Activated naive CD4-positive, alpha-beta T cell treated with anti-CD3 and anti-CD28 coated beads for 36 hours (primary cell): ENCODE measurements around the gene TAF1. TPM values are rescaled to one million over a fixed set of nuclear protein-coding genes. Genes with fewer than 3 reads are reported as not detected.
"Not testable (repeated sequence)": the region's sequence is repeated elsewhere in the genome, so short reads cannot be mapped to it uniquely, and the experiment has no call there.

Experiments used
- CTCF ChIA-PET: fragments of 350-600 bp; sonication (Branson Sonifier 250); formaldehyde crosslinking; loops from one replicate; lab custom pipeline; 2021; ENCODE audit warnings: antibody characterized with exemption; lab: Charles Lee
- DNase-seq: peaks from one replicate; pipeline ENCODE4 v3.0.0-alpha.2; 2020
- H3K27ac Mint-ChIP-seq: one replicate; pipeline ENCODE4 v1.8.0; 2021; ENCODE audit warnings: mild to moderate bottlenecking, mixed read lengths
- H3K27me3 Mint-ChIP-seq: one replicate; pipeline ENCODE4 v1.8.0; 2021; ENCODE audit warnings: low read depth, mixed read lengths
- H3K36me3 Mint-ChIP-seq: one replicate; pipeline ENCODE4 v1.8.0; 2021; ENCODE audit warnings: low read depth, mixed read lengths
- H3K4me1 Mint-ChIP-seq: one replicate; pipeline ENCODE4 v1.8.0; 2021; ENCODE audit warnings: low read depth, mixed read lengths
- H3K4me3 Mint-ChIP-seq: one replicate; pipeline ENCODE4 v1.8.0; 2021; ENCODE audit warnings: mild to moderate bottlenecking, moderate library complexity, mixed read lengths
- H3K9me3 Mint-ChIP-seq: one replicate; pipeline ENCODE4 v1.8.0; 2021; ENCODE audit warnings: mixed read lengths
- intact Hi-C: fragments of 100-400 bp; cut with micrococcal nuclease; formaldehyde crosslinking; loops from one replicate; pipeline ENCODE4 v1.15.1; 2023
- total RNA-seq, 2 experiments: library from RNA; stranded (reverse); gene quantifications; one replicate each; pipeline ENCODE4 v1.2.3, GENCODE V29; 2021

TAF1 gene
- total RNA-seq, 2 experiments from 2014 or later = 24.0 to 27.2 TPM

DNA sequence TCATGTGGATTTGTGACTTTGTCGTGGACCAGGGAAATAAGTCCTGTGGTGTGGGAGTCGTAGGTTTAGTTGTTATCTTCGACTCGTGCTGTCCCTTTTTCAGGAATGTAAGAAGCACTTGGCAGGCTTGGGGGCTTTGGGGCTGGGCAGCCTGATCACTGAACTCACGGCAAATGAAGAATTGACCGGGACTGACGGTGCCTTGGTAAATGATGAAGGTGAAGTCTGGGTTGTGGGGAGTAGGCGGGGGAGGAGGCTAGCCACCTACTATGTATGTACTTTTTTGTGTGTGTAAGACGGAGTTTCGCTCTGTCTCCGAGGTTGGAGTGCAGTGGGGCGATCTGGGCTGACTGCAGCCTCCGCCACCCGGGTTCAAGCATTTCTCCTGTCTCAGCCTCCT is 1.2 kb downstream of the TAF1 start:
- no peaks in the 10 kb centered on the region for H3K27me3 Mint-ChIP-seq
- DNase-seq = peak; percentile 26
- H3K4me1 Mint-ChIP-seq = peaks cover 33% of the 10 kb centered on the region
- CTCF ChIA-PET = no interaction called here
- peak overlapping the region; percentile 99 for H3K27ac Mint-ChIP-seq
- intact Hi-C loops = loop anchor here (5.0 kb wide), 3 partner anchors 255 to 815 kb away; partner anchors contain the start of genes IL2RG and PIN4
- peak overlapping the region; percentile 98 for H3K4me3 Mint-ChIP-seq
- H3K9me3 Mint-ChIP-seq = no peaks in the 10 kb centered on the region
- H3K36me3 Mint-ChIP-seq = peaks cover 9% of the 10 kb centered on the region

DNA sequence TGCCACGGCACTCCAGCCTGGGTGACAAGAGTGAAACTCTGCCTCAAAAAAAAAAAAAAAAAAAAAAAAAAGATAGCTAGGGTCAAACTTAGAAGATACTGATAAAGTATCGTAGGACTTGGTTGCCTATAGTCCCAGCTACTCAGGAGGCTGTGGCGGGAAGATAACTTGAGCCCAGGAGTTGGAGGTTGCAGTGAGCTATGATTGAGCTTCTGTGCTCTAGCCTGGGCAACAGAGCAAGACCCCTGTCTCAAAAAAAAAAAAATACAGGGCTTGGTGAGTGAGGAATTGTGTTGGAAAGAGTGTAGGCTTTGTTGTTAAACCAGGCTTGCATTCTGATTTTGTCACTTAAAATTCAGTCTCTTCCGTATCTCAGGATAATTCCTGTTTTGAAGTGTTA is 6.2 kb downstream of the TAF1 start:
- Mint-ChIP-seq H3K36me3 (peaks cover 12% of the 10 kb centered on the region), H3K9me3 (no peaks in the 10 kb centered on the region), H3K27ac (no peak overlapping the region), H3K4me1 (peaks cover 32% of the 10 kb centered on the region), H3K27me3 (no peaks in the 10 kb centered on the region), H3K4me3 (no peak overlapping the region)
- CTCF ChIA-PET = interaction anchor here (0.6 kb wide), 1 partner anchor 16 kb away, joined by 3 read pairs; no protein-coding TSS in a partner anchor
- intact Hi-C loops = no loop called here
- DNase-seq = no peak

DNA sequence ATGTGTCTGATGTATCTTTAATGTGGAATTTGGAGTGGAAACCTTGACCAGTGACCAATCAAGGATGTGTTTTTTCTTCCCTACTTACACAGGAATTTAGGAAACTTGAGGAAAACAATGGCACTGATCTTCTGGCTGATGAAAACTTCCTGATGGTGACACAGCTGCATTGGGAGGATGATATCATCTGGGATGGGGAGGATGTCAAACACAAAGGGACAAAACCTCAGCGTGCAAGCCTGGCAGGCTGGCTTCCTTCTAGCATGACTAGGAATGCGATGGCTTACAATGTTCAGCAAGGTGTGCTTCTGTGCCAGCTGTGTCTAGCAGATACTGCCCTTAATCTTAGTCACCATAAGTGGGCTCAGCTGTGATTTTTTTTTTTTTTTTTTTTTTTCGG is 12.6 kb downstream of the TAF1 start:
- intact Hi-C loops = no loop called here
- DNase-seq = no peak
- CTCF ChIA-PET = no interaction called here
- no peaks in the 10 kb centered on the region for H3K4me1 Mint-ChIP-seq
- no peaks in the 10 kb centered on the region for H3K27me3 Mint-ChIP-seq
- H3K36me3 Mint-ChIP-seq = peaks cover 32% of the 10 kb centered on the region
- H3K4me3 Mint-ChIP-seq = no peak overlapping the region
- H3K27ac Mint-ChIP-seq = no peak overlapping the region
- no peaks in the 10 kb centered on the region for H3K9me3 Mint-ChIP-seq

DNA sequence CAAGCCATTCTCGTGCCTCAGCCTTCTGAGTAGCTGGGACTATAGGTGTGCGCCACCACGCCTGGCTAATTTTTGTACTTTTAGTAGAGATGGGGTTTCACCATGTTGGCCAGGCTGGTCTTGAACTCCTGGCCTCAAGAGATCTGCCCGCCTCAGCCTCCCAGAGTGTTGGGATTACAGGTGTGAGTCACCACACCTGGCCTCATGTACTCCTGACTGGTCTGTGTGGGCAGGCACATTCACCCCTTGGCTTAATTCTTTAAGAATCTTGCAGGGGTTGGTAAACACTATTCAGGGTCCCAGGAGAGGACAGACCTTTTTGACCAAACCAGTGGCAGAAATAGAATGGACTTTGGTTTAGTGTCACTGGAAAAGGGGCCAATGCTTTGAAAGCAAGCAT is 25.6 kb downstream of the TAF1 start:
- H3K9me3 Mint-ChIP-seq, H3K4me3 Mint-ChIP-seq, CTCF ChIA-PET, H3K27me3 Mint-ChIP-seq, intact Hi-C loops, DNase-seq, H3K27ac Mint-ChIP-seq, H3K4me1 Mint-ChIP-seq: not testable (repeated sequence)
- H3K36me3 Mint-ChIP-seq = peaks cover 26% of the 10 kb centered on the region

DNA sequence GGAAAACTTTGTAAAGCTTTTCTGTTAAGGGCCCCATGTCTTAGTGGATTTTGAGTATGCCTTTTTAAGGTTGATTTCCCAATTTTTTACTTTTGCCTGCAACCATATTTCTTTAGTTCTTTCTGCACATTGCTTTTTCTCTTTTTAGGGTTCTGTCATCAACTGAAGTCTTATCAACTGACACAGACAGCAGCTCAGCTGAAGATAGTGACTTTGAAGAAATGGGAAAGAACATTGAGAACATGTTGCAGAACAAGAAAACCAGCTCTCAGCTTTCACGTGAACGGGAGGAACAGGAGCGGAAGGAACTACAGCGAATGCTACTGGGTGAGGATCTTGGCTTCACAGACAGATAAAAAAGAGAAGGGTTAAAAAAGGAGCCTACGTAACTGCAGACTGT is 27.8 kb downstream of the TAF1 start:
- H3K4me1 Mint-ChIP-seq = peaks cover 3% of the 10 kb centered on the region
- CTCF ChIA-PET = no interaction called here
- intact Hi-C loops = no loop called here
- no peak overlapping the region for H3K4me3 Mint-ChIP-seq
- DNase-seq = no peak
- no peak overlapping the region for H3K27ac Mint-ChIP-seq
- peaks cover 35% of the 10 kb centered on the region for H3K36me3 Mint-ChIP-seq
- no peaks in the 10 kb centered on the region for H3K9me3 Mint-ChIP-seq
- no peaks in the 10 kb centered on the region for H3K27me3 Mint-ChIP-seq

DNA sequence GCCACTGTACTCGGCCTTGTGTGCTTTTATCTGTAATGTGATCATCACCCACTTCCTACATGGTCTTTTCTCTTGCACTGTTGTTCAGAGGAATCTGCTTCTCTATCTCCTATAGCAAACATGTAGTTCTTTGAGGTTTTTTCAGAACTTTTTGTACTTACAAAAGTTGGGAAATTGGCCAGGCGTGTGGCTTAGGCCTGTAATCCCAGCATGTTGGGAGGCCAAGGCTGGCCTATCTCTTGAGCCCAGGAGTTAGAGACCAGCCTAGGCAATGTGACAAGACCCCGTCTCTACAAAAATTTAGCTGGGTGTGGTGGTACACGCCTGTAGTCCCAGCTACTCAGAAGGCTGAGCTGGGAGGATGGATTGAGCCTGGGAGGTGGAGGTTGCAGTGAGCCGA is 30.4 kb downstream of the TAF1 start:
- CTCF ChIA-PET = no interaction called here
- intact Hi-C loops = no loop called here
- Mint-ChIP-seq H3K4me3 (no peak overlapping the region), H3K27me3 (no peaks in the 10 kb centered on the region), H3K4me1 (peaks cover 7% of the 10 kb centered on the region), H3K9me3 (no peaks in the 10 kb centered on the region), H3K36me3 (peaks cover 29% of the 10 kb centered on the region), H3K27ac (no peak overlapping the region)
- no peak for DNase-seq

DNA sequence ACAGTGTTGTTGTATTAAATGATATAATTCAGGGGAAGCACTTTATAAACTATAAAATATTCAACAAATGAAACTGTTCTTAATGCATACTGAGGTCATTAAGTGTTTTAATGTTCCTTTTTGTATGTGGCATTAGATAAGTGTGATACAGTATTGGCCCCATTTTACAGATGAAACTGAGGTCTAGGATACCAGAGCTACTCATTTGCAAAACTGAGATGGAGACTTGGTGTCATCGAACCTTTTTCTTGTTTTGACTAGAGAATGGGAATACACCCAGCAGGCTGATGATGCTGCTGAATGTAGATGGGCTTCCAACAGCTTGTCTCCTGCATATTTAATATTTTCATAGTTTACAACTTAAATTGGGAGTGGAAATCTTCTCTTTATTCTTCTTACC is 34.6 kb downstream of the TAF1 start:
- H3K4me1 Mint-ChIP-seq = peaks cover 4% of the 10 kb centered on the region
- no peak overlapping the region for H3K4me3 Mint-ChIP-seq
- no peaks in the 10 kb centered on the region for H3K27me3 Mint-ChIP-seq
- H3K27ac Mint-ChIP-seq = peak overlapping the region; percentile 26
- no peaks in the 10 kb centered on the region for H3K9me3 Mint-ChIP-seq
- no peak for DNase-seq
- CTCF ChIA-PET = no interaction called here
- peaks cover 14% of the 10 kb centered on the region for H3K36me3 Mint-ChIP-seq
- intact Hi-C loops = no loop called here

DNA sequence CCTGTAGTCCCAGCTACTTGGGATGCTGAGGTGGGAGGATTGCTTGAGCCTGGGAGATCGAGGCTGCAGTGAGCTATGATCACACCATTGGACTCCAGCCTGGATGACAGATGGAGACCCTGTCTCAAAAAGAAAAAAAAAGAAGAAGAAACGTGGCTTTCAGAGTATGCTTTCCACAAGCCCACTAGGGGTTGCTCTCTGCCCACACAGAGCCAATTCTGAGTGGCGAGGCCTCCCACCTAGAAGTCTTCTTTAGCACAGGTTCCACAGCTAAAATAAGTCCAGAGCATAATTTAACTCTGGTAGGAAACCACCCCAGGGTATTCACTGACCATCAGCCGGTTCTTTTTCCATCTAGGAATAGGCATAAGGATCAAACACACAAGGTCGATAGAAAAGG is 50.1 kb downstream of the TAF1 start:
- intact Hi-C loops, CTCF ChIA-PET, H3K4me1 Mint-ChIP-seq, H3K27me3 Mint-ChIP-seq, H3K36me3 Mint-ChIP-seq, DNase-seq, H3K27ac Mint-ChIP-seq, H3K9me3 Mint-ChIP-seq, H3K4me3 Mint-ChIP-seq: not testable (repeated sequence)

DNA sequence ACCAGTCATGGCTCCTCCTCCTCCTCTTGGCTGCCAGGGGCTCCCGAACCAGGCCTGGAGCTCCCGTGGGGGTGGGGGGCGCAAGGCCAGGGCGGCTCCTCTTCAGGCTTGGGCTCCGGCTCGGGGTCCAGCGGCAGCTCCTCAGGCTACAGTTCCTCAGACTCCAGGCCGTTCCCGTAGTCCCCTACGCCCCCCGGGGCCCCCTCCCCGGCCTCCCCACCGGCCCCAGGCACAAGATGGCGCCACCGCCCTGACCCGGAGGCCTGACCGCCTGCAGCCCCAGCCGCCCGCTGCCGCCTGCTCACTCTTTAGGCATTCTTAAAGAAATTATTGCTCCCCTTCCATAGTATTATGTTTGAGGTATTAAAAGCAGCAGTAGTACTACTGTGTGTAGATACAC is 54.5 kb downstream of the TAF1 start:
- H3K4me3 Mint-ChIP-seq = no peak overlapping the region
- H3K9me3 Mint-ChIP-seq = no peaks in the 10 kb centered on the region
- CTCF ChIA-PET = no interaction called here
- no peaks in the 10 kb centered on the region for H3K4me1 Mint-ChIP-seq
- H3K27me3 Mint-ChIP-seq = no peaks in the 10 kb centered on the region
- H3K27ac Mint-ChIP-seq = no peak overlapping the region
- peaks cover 10% of the 10 kb centered on the region for H3K36me3 Mint-ChIP-seq
- DNase-seq = no peak
- intact Hi-C loops = no loop called here

DNA sequence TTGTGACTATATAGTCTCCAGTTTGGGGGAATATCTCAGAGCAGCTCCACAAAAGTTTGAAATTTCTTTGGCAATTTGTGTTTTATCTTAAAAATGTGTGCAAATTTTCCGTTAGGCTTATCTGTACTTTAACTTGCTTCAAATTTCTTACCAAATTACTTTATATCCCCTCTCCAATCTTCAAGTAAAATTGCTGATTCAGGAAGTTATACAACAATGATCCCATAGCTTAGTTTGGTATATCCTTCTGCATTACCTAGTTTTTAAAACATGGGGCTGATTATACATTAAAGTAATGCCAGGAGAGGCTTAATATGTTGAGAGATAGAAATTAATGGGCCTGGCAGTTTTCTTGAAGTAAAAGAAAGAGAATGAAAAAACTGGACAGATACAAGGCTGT is 66.6 kb downstream of the TAF1 start:
- DNase-seq = no peak
- CTCF ChIA-PET = no interaction called here
- no peak overlapping the region for H3K4me3 Mint-ChIP-seq

DNA sequence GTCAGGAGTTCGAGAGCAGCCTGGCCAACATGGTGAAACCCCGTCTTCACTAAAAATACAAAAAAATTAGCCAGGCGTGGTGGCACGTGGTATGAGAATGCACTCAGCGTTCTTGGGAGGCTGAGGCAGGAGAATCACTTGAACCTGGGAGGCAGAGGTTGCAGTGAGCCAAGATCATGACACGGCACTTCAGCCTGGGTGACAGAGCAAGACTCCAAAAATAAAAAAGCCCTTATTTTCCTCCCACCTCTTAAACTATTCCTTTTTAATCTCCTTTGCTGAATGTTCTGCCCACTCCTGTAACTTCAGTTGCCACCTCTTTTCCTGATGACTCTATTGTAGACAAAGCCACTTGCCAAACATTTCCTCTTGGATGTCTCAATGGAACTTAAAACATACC is 72.6 kb downstream of the TAF1 start:
- CTCF ChIA-PET = no interaction called here
- DNase-seq = no peak
- intact Hi-C loops = no loop called here
- H3K4me1 Mint-ChIP-seq = no peaks in the 10 kb centered on the region
- H3K27me3 Mint-ChIP-seq = no peaks in the 10 kb centered on the region
- H3K27ac Mint-ChIP-seq = no peak overlapping the region
- no peaks in the 10 kb centered on the region for H3K9me3 Mint-ChIP-seq
- peaks cover 28% of the 10 kb centered on the region for H3K36me3 Mint-ChIP-seq
- H3K4me3 Mint-ChIP-seq = no peak overlapping the region

More for the DNA sequence above, 66.6 kb downstream of the TAF1 start:
- intact Hi-C loops = loop anchor here (5.0 kb wide), 1 partner anchor 220 kb away; no protein-coding TSS in a partner anchor
- no peak overlapping the region for H3K27ac Mint-ChIP-seq
- peaks cover 11% of the 10 kb centered on the region for H3K36me3 Mint-ChIP-seq
- no peaks in the 10 kb centered on the region for H3K27me3 Mint-ChIP-seq
- no peaks in the 10 kb centered on the region for H3K9me3 Mint-ChIP-seq
- H3K4me1 Mint-ChIP-seq = peaks cover 2% of the 10 kb centered on the region

DNA sequence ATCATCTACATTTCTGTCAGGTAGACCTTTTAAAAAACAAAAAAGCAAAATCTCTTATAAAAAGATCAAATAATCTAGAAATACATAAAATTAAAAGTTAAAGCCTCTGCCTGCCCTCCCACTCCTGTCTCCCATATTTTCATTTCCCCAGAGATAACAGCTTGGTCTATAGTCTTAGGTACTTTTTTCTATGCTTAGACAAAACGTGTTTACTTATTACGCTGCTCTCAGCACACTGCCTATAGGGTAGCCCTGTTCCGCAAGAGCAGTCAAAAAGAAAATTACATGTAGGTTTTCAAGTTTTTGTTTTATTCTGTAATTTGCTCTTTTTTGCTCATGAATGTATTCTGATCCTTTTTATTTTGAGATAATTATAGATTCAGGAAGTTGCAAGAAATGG is 73.3 kb downstream of the TAF1 start:
- intact Hi-C loops = no loop called here
- no peaks in the 10 kb centered on the region for H3K9me3 Mint-ChIP-seq
- H3K27ac Mint-ChIP-seq = no peak overlapping the region
- no peak for DNase-seq
- peaks cover 26% of the 10 kb centered on the region for H3K36me3 Mint-ChIP-seq
- no peak overlapping the region for H3K4me3 Mint-ChIP-seq
- no peaks in the 10 kb centered on the region for H3K27me3 Mint-ChIP-seq
- CTCF ChIA-PET = no interaction called here
- no peaks in the 10 kb centered on the region for H3K4me1 Mint-ChIP-seq

DNA sequence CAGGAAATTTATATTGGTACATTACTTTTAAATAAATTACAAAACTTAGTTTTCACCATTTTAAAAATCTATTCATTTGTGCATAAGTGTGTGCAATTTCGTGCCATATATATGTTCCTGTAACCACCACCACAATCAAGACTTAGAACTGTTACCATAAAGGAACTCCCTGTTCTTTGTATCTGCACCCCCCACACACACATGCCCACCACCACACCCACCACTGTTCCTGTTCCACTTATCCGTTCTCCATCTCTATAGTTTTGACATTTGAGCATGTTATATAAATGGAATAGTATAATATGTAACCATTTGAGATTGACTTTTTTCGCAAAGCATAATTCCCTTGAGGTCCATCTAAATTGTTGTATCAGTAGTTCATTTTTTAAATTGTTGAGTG is 73.7 kb downstream of the TAF1 start:
- Mint-ChIP-seq H3K4me1 (no peaks in the 10 kb centered on the region), H3K9me3 (no peaks in the 10 kb centered on the region), H3K27ac (no peak overlapping the region), H3K27me3 (no peaks in the 10 kb centered on the region), H3K36me3 (peaks cover 25% of the 10 kb centered on the region), H3K4me3 (no peak overlapping the region)
- DNase-seq = no peak
- intact Hi-C loops = no loop called here
- CTCF ChIA-PET = no interaction called here

DNA sequence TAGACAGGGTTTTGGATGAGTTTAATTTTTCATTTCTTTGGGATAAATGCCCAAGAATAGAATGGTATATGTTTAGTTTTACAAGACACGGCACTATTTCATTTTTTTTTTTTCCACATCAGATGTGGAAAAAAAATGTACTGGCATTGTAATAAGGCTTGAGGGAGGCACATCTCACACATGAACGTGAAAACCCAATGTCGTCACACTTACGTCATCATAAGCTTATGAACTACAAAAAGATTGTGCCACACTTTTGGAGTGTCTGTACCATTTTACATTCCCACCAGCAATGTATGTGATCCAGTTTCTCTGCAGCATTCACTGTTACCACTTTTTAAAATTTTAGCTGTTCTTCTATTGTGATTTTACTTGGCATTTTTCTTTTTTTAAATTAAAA is 74.2 kb downstream of the TAF1 start:
- Mint-ChIP-seq H3K4me3 (no peak overlapping the region), H3K36me3 (peaks cover 25% of the 10 kb centered on the region), H3K4me1 (no peaks in the 10 kb centered on the region), H3K27ac (no peak overlapping the region), H3K27me3 (no peaks in the 10 kb centered on the region), H3K9me3 (no peaks in the 10 kb centered on the region)
- intact Hi-C loops = no loop called here
- CTCF ChIA-PET = no interaction called here
- no peak for DNase-seq
